Natural killer cell (primary cell): ENCODE measurements around the gene FANCE. TPM values are rescaled to one million over a fixed set of nuclear protein-coding genes. Genes with fewer than 3 reads are reported as not detected.
"Not testable (repeated sequence)": the region's sequence is repeated elsewhere in the genome, so short reads cannot be mapped to it uniquely, and the experiment has no call there.

Experiments
- ATAC-seq, 3 donors: fragments of 150-1000 bp in 2 of 3; fragments of 200-7000 bp in 1 of 3; cut with Tn5 transposase; 1 replicate in 1 of 3; 2 replicates in 2 of 3; pipeline ENCODE4 v1.10.0; 2021; ENCODE audit warnings: mild to moderate bottlenecking in 2 of 3, moderate library complexity in 2 of 3
- DNase-seq, 2 donors: peaks; one replicate each; pipeline versions ENCODE4 v3.0.0 to v3.0.0-alpha.2; 2013 to 2021; ENCODE audit warnings: mixed read lengths in 1 of 2
- H3K27ac ChIP-seq: one replicate; pipeline ENCODE4 v1.5.1; 2013; ENCODE audit warnings: mild to moderate bottlenecking, low read length
- H3K27me3 ChIP-seq: one replicate; pipeline ENCODE4 v1.6.1; 2013; ENCODE audit warnings: low read length; ENCODE audit not compliant: control insufficient read depth, insufficient read depth
- H3K36me3 ChIP-seq: one replicate; pipeline ENCODE4 v1.6.1; 2013; ENCODE audit warnings: low read length; ENCODE audit not compliant: control insufficient read depth, insufficient read depth
- H3K4me1 ChIP-seq: one replicate; pipeline ENCODE4 v1.6.1; 2013; ENCODE audit warnings: low read length; ENCODE audit not compliant: control insufficient read depth, insufficient read depth
- H3K4me3 ChIP-seq: one replicate; pipeline ENCODE4 v1.5.1; 2013; ENCODE audit warnings: low read length
- H3K9me3 ChIP-seq: one replicate; pipeline ENCODE4 v1.6.1; 2013; ENCODE audit warnings: low read length; ENCODE audit not compliant: control insufficient read depth, insufficient read depth
- H3K27ac Mint-ChIP-seq, 2 donors: one replicate each; pipeline ENCODE4 v1.8.0; 2022; ENCODE audit warnings: mild to moderate bottlenecking in 2 of 2, mixed read lengths in 2 of 2, moderate library complexity in 1 of 2
- H3K27me3 Mint-ChIP-seq, 2 donors: one replicate each; pipeline ENCODE4 v1.8.0; 2022; ENCODE audit warnings: low read depth in 2 of 2, mixed read lengths in 2 of 2
- H3K36me3 Mint-ChIP-seq: one replicate; pipeline ENCODE4 v1.8.0; 2022; ENCODE audit warnings: mixed read lengths
- H3K4me1 Mint-ChIP-seq, 2 donors: one replicate each; pipeline ENCODE4 v1.8.0; 2022; ENCODE audit warnings: mixed read lengths in 2 of 2
- H3K4me3 Mint-ChIP-seq: one replicate; pipeline ENCODE4 v1.8.0; 2022; ENCODE audit warnings: mild to moderate bottlenecking, moderate library complexity, mixed read lengths
- H3K9me3 Mint-ChIP-seq, 2 donors: one replicate each; pipeline ENCODE4 v1.8.0; 2022; ENCODE audit warnings: mixed read lengths in 2 of 2
- WGBS: methylation state at CpG from one replicate; pipeline ENCODE4 v1.1.7; 2013; ENCODE audit warnings: missing lambda C conversion rate; ENCODE audit not compliant: insufficient coverage; 5-methylcytosine and 5-hydroxymethylcytosine counted together
- intact Hi-C: fragments of 100-400 bp; cut with micrococcal nuclease; formaldehyde crosslinking; loops from one replicate; pipeline ENCODE4 v1.14.2; 2022
- total RNA-seq, 4 donors: library from RNA; stranded (reverse); fragments of 120-200 nt in 1 of 4; gene quantifications; one replicate each; pipeline versions ENCODE4 v1.2.3 to v1.2.4, GENCODE V29; 2013 to 2022
- TF ChIP-seq, protein P1 (sequence below): fragments of 200-600 bp; IDR thresholded peaks from one replicate; pipeline ENCODE4 v1.8.0; 2022; ENCODE audit warnings: antibody characterized with exemption

Gene FANCE
- total RNA-seq, 3 donors from 2014 or later (not counting 1 experiment from before 2014, with no cell fraction given): 2.2 to 3.2 (median 2.6) TPM

DNA sequence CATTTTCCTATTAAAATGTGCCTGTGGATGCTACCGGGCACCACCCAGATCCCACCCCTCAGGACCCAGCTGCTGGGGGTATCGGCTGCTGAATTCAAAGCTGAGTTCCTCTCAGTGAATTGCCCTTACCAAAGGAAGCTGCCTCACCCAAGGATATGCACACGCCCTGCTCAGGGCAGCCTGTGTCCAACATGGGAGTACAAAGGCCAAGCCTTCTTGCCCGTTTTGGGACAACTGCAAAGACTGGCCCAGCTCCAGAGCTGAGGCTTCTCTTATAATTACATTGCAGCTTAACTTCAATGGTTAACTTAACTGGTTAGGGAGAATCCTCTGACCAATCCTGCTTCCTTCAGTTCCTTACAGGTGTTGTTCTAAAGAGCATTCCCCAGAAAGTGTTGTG lies 19.8 kb upstream of the FANCE start:
- no peak overlapping the region for H3K27ac ChIP-seq
- DNase-seq (no peak), ATAC-seq (no peak)
- H3K27ac Mint-ChIP-seq: no peak overlapping the region
- no peak overlapping the region for H3K4me3 ChIP-seq
- intact Hi-C loops: loop anchor here (5.0 kb wide), 1 partner anchor 745 kb away; no protein-coding TSS in a partner anchor
- TF ChIP-seq, protein P1, sequence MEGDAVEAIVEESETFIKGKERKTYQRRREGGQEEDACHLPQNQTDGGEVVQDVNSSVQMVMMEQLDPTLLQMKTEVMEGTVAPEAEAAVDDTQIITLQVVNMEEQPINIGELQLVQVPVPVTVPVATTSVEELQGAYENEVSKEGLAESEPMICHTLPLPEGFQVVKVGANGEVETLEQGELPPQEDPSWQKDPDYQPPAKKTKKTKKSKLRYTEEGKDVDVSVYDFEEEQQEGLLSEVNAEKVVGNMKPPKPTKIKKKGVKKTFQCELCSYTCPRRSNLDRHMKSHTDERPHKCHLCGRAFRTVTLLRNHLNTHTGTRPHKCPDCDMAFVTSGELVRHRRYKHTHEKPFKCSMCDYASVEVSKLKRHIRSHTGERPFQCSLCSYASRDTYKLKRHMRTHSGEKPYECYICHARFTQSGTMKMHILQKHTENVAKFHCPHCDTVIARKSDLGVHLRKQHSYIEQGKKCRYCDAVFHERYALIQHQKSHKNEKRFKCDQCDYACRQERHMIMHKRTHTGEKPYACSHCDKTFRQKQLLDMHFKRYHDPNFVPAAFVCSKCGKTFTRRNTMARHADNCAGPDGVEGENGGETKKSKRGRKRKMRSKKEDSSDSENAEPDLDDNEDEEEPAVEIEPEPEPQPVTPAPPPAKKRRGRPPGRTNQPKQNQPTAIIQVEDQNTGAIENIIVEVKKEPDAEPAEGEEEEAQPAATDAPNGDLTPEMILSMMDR: no peak
- no peaks in the 10 kb centered on the region for H3K4me1 Mint-ChIP-seq
- H3K36me3 ChIP-seq: no peaks in the 10 kb centered on the region
- peaks cover 15% of the 10 kb centered on the region for H3K36me3 Mint-ChIP-seq
- H3K9me3 Mint-ChIP-seq: peaks cover 0 to 6% of the 10 kb centered on the region in 2 donors
- no peaks in the 10 kb centered on the region for H3K4me1 ChIP-seq
- peaks cover 20% of the 10 kb centered on the region for H3K9me3 ChIP-seq
- 92% methylated on average over 4 of the region's 4 CpGs for WGBS
- H3K27me3 ChIP-seq: no peaks in the 10 kb centered on the region
- H3K4me3 Mint-ChIP-seq: no peak overlapping the region
- no peaks in the 10 kb centered on the region for H3K27me3 Mint-ChIP-seq

GRCh38 chr6:35432702-35433101 lies 19.4 kb upstream of the FANCE start:
- not testable (repeated sequence) for H3K4me3 Mint-ChIP-seq, H3K36me3 ChIP-seq, DNase-seq, H3K27me3 Mint-ChIP-seq, H3K4me1 Mint-ChIP-seq, H3K9me3 Mint-ChIP-seq, H3K27ac ChIP-seq, H3K4me1 ChIP-seq, H3K27ac Mint-ChIP-seq, H3K27me3 ChIP-seq, ATAC-seq, H3K4me3 ChIP-seq
- intact Hi-C loops: loop anchor here (5.0 kb wide), 1 partner anchor 745 kb away; no protein-coding TSS in a partner anchor
- H3K36me3 Mint-ChIP-seq: peaks cover 15% of the 10 kb centered on the region
- WGBS: 84% methylated on average over 3 of the region's 3 CpGs
- H3K9me3 ChIP-seq: peaks cover 20% of the 10 kb centered on the region

- Mint-ChIP-seq H3K4me1 (no peaks in the 10 kb centered on the region), H3K27ac (no peak overlapping the region), H3K36me3 (peaks cover 2% of the 10 kb centered on the region), H3K27me3 (no peaks in the 10 kb centered on the region), H3K9me3 (no peaks in the 10 kb centered on the region), H3K4me3 (no peak overlapping the region)
- Histone ChIP-seq H3K27me3 (no peaks in the 10 kb centered on the region), H3K4me1 (no peaks in the 10 kb centered on the region), H3K36me3 (no peaks in the 10 kb centered on the region), H3K4me3 (no peak overlapping the region), H3K9me3 (peaks cover under 1% of the 10 kb centered on the region), H3K27ac (no peak overlapping the region)
- 90% methylated on average over 16 of the region's 16 CpGs for WGBS
- intact Hi-C loops: no loop called here
- ATAC-seq: no peak
- TF ChIP-seq, protein P1: no peak
- no peak for DNase-seq
These were observed 16.9 kb upstream of the FANCE start for GRCh38 chr6:35435074-35435837.

DNA sequence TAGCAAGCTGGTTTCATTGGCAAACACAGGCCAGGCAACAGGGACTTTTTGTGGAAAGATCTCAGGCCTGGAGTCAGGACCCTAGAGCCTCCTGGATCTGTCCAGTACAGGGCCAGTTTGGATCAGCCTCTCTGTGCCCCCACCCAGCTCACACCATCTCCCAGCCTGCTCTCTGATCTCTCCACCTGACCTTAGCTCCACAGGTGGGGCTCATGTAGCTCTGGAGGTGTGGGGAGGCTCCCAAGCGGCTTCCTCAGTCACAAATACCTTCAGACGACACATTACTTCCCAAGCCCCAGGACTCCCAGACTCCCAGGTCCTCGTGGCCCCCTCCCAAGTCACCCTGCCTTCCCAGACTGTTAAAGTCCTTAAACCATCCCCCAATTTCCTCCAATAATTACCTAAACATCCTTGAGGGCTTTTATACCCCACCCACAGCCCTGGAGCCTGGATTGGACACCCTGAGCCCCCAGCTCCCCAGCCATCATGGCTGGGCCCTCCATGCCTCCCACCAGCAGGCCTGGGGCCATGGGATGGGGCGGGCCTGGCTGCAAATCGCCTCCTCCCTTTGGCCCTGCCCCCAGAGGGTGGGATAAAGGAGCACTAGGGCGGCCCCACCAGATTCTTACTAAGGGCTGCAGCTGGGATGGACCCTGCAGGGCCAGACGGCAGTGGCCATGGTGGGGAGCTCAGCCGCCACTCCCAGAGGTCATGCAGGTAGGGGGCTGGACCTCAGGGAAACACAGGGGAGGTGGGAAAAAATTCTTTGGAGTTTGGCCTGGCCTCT lies 15.9 kb upstream of the FANCE start:
- Histone ChIP-seq H3K36me3 (no peaks in the 10 kb centered on the region), H3K27ac (no peak overlapping the region), H3K27me3 (no peaks in the 10 kb centered on the region), H3K4me3 (no peak overlapping the region), H3K9me3 (no peaks in the 10 kb centered on the region), H3K4me1 (no peaks in the 10 kb centered on the region)
- TF ChIP-seq, protein P1: no peak
- Mint-ChIP-seq H3K27ac (peak overlapping the region in 1 of 2 donors; percentile 28), H3K4me3 (no peak overlapping the region), H3K9me3 (no peaks in the 10 kb centered on the region), H3K27me3 (no peaks in the 10 kb centered on the region), H3K4me1 (no peaks in the 10 kb centered on the region), H3K36me3 (no peaks in the 10 kb centered on the region)
- no peak for ATAC-seq
- WGBS: 84% methylated on average over 8 of the region's 8 CpGs
- DNase-seq: no peak
- intact Hi-C loops: no loop called here

GRCh38 chr6:35438378-35439065 lies 13.6 kb upstream of the FANCE start:
- H3K4me1 ChIP-seq, H3K4me3 Mint-ChIP-seq, H3K27ac Mint-ChIP-seq, H3K27me3 Mint-ChIP-seq, ATAC-seq, DNase-seq, H3K27me3 ChIP-seq, H3K4me3 ChIP-seq, H3K9me3 Mint-ChIP-seq, H3K4me1 Mint-ChIP-seq, H3K9me3 ChIP-seq, intact Hi-C loops, H3K36me3 Mint-ChIP-seq, H3K27ac ChIP-seq, H3K36me3 ChIP-seq: not testable (repeated sequence)
- WGBS: 97% methylated on average over 4 of the region's 7 CpGs
